Natural killer cell (primary cell): ENCODE data around the gene CHCHD4. TPM values are rescaled to one million over a fixed set of nuclear protein-coding genes. Genes with fewer than 3 reads are reported as not detected.
"Not testable (repeated sequence)": the region's sequence is repeated elsewhere in the genome, so short reads cannot be mapped to it uniquely, and the experiment has no call there.

Experiments used
- ATAC-seq, 3 donors: fragments of 150-1000 bp in 2 of 3; fragments of 200-7000 bp in 1 of 3; cut with Tn5 transposase; 1 replicate in 1 of 3; 2 replicates in 2 of 3; pipeline ENCODE4 v1.10.0; 2021; ENCODE audit warnings: mild to moderate bottlenecking in 2 of 3, moderate library complexity in 2 of 3
- DNase-seq, 2 donors: peaks; one replicate each; pipeline versions ENCODE4 v3.0.0 to v3.0.0-alpha.2; 2013 to 2021; ENCODE audit warnings: mixed read lengths in 1 of 2
- H3K27ac ChIP-seq: one replicate; pipeline ENCODE4 v1.5.1; 2013; ENCODE audit warnings: mild to moderate bottlenecking, low read length
- H3K27me3 ChIP-seq: one replicate; pipeline ENCODE4 v1.6.1; 2013; ENCODE audit warnings: low read length; ENCODE audit not compliant: control insufficient read depth, insufficient read depth
- H3K36me3 ChIP-seq: one replicate; pipeline ENCODE4 v1.6.1; 2013; ENCODE audit warnings: low read length; ENCODE audit not compliant: control insufficient read depth, insufficient read depth
- H3K4me1 ChIP-seq: one replicate; pipeline ENCODE4 v1.6.1; 2013; ENCODE audit warnings: low read length; ENCODE audit not compliant: control insufficient read depth, insufficient read depth
- H3K4me3 ChIP-seq: one replicate; pipeline ENCODE4 v1.5.1; 2013; ENCODE audit warnings: low read length
- H3K9me3 ChIP-seq: one replicate; pipeline ENCODE4 v1.6.1; 2013; ENCODE audit warnings: low read length; ENCODE audit not compliant: control insufficient read depth, insufficient read depth
- H3K27ac Mint-ChIP-seq, 2 donors: one replicate each; pipeline ENCODE4 v1.8.0; 2022; ENCODE audit warnings: mild to moderate bottlenecking in 2 of 2, mixed read lengths in 2 of 2, moderate library complexity in 1 of 2
- H3K27me3 Mint-ChIP-seq, 2 donors: one replicate each; pipeline ENCODE4 v1.8.0; 2022; ENCODE audit warnings: low read depth in 2 of 2, mixed read lengths in 2 of 2
- H3K36me3 Mint-ChIP-seq: one replicate; pipeline ENCODE4 v1.8.0; 2022; ENCODE audit warnings: mixed read lengths
- H3K4me1 Mint-ChIP-seq, 2 donors: one replicate each; pipeline ENCODE4 v1.8.0; 2022; ENCODE audit warnings: mixed read lengths in 2 of 2
- H3K4me3 Mint-ChIP-seq: one replicate; pipeline ENCODE4 v1.8.0; 2022; ENCODE audit warnings: mild to moderate bottlenecking, moderate library complexity, mixed read lengths
- H3K9me3 Mint-ChIP-seq, 2 donors: one replicate each; pipeline ENCODE4 v1.8.0; 2022; ENCODE audit warnings: mixed read lengths in 2 of 2
- WGBS: methylation state at CpG from one replicate; pipeline ENCODE4 v1.1.7; 2013; ENCODE audit warnings: missing lambda C conversion rate; ENCODE audit not compliant: insufficient coverage; 5-methylcytosine and 5-hydroxymethylcytosine counted together
- intact Hi-C: fragments of 100-400 bp; cut with micrococcal nuclease; formaldehyde crosslinking; loops from one replicate; pipeline ENCODE4 v1.14.2; 2022
- total RNA-seq, 4 donors: library from RNA; stranded (reverse); fragments of 120-200 nt in 1 of 4; gene quantifications; one replicate each; pipeline versions ENCODE4 v1.2.3 to v1.2.4, GENCODE V29; 2013 to 2022
- TF ChIP-seq, protein P1 (sequence below): fragments of 200-600 bp; IDR thresholded peaks from one replicate; pipeline ENCODE4 v1.8.0; 2022; ENCODE audit warnings: antibody characterized with exemption

Gene CHCHD4
- total RNA-seq, 3 donors from 2014 or later (not counting 1 experiment from before 2014, with no cell fraction given) = 2.1 to 4.3 (median 3.4) TPM

DNA sequence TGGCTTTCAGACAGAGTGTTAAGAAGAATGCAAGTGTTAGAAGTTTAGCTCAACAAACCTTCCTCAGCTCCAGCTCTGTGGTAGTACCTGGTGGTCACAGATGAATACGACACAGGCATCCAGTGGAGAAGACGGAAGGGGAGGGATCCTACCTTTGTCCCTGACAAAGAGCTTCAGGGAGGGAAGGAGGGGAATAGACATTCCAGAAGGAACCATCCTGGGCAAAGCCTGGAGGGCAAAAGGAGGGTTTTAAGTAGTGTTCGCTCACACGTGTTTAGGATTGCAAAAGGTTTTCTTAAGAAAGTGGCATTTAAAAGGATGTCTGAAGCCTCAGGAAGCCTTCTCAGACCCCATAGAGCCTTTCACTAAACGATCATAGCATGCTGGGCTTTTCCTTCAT, 2.8 kb downstream of the CHCHD4 start:
- ATAC-seq (no peak), DNase-seq (no peak)
- Histone ChIP-seq H3K27ac (no peak overlapping the region), H3K36me3 (peaks cover 8% of the 10 kb centered on the region), H3K9me3 (no peaks in the 10 kb centered on the region), H3K4me1 (peaks cover 26% of the 10 kb centered on the region), H3K4me3 (no peak overlapping the region), H3K27me3 (no peaks in the 10 kb centered on the region)
- no peaks in the 10 kb centered on the region for H3K9me3 Mint-ChIP-seq
- 95% methylated on average over 4 of the region's 5 CpGs for WGBS
- intact Hi-C loops = no loop called here
- H3K4me3 Mint-ChIP-seq = peak overlapping the region; percentile 31
- H3K27ac Mint-ChIP-seq = peak overlapping the region in 1 of 2 donors; percentile 13
- no peaks in the 10 kb centered on the region for H3K27me3 Mint-ChIP-seq
- TF ChIP-seq, protein P1, sequence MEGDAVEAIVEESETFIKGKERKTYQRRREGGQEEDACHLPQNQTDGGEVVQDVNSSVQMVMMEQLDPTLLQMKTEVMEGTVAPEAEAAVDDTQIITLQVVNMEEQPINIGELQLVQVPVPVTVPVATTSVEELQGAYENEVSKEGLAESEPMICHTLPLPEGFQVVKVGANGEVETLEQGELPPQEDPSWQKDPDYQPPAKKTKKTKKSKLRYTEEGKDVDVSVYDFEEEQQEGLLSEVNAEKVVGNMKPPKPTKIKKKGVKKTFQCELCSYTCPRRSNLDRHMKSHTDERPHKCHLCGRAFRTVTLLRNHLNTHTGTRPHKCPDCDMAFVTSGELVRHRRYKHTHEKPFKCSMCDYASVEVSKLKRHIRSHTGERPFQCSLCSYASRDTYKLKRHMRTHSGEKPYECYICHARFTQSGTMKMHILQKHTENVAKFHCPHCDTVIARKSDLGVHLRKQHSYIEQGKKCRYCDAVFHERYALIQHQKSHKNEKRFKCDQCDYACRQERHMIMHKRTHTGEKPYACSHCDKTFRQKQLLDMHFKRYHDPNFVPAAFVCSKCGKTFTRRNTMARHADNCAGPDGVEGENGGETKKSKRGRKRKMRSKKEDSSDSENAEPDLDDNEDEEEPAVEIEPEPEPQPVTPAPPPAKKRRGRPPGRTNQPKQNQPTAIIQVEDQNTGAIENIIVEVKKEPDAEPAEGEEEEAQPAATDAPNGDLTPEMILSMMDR = no peak
- H3K4me1 Mint-ChIP-seq = peaks cover 32 to 33% of the 10 kb centered on the region in 2 donors
- no peaks in the 10 kb centered on the region for H3K36me3 Mint-ChIP-seq

GRCh38 chr3:14120921-14121448, 3.7 kb downstream of the CHCHD4 start:
- H3K4me1 ChIP-seq = peaks cover 17% of the 10 kb centered on the region
- peaks cover 23 to 24% of the 10 kb centered on the region in 2 donors for H3K4me1 Mint-ChIP-seq
- H3K36me3 Mint-ChIP-seq, ATAC-seq, H3K27me3 Mint-ChIP-seq, H3K27ac Mint-ChIP-seq, H3K4me3 Mint-ChIP-seq, intact Hi-C loops, H3K27ac ChIP-seq, H3K9me3 ChIP-seq, H3K27me3 ChIP-seq, DNase-seq, H3K4me3 ChIP-seq, H3K9me3 Mint-ChIP-seq: not testable (repeated sequence)
- H3K36me3 ChIP-seq = peaks cover 11% of the 10 kb centered on the region
- 100% methylated on average over 2 of the region's 2 CpGs for WGBS

- no peak for DNase-seq
- H3K36me3 ChIP-seq = peaks cover 17% of the 10 kb centered on the region
- H3K9me3 ChIP-seq = no peaks in the 10 kb centered on the region
- H3K36me3 Mint-ChIP-seq = no peaks in the 10 kb centered on the region
- H3K27me3 Mint-ChIP-seq = no peaks in the 10 kb centered on the region
- H3K9me3 Mint-ChIP-seq = no peaks in the 10 kb centered on the region
- intact Hi-C loops = no loop called here
- H3K27ac ChIP-seq = no peak overlapping the region
- TF ChIP-seq, protein P1 = no peak
- H3K4me3 ChIP-seq = no peak overlapping the region
- 92% methylated on average over 10 of the region's 11 CpGs for WGBS
- ATAC-seq = no peak
- peak overlapping the region in 1 of 2 donors; percentile 4 for H3K27ac Mint-ChIP-seq
- H3K27me3 ChIP-seq = no peaks in the 10 kb centered on the region
- peaks cover 17 to 18% of the 10 kb centered on the region in 2 donors for H3K4me1 Mint-ChIP-seq
- no peak overlapping the region for H3K4me3 Mint-ChIP-seq
- H3K4me1 ChIP-seq = peaks cover 10% of the 10 kb centered on the region
Measured at GRCh38 chr3:14120111-14120920, 4.4 kb downstream of the CHCHD4 start.

- no peak overlapping the region for H3K27ac Mint-ChIP-seq
- H3K9me3 Mint-ChIP-seq = no peaks in the 10 kb centered on the region
- peaks cover 8% of the 10 kb centered on the region for H3K4me1 ChIP-seq
- H3K36me3 ChIP-seq = peaks cover 24% of the 10 kb centered on the region
- no peaks in the 10 kb centered on the region for H3K27me3 Mint-ChIP-seq
- no peak for DNase-seq
- H3K36me3 Mint-ChIP-seq = peaks cover 5% of the 10 kb centered on the region
- TF ChIP-seq, protein P1 = no peak
- intact Hi-C loops = no loop called here
- H3K9me3 ChIP-seq = no peaks in the 10 kb centered on the region
- no peak overlapping the region for H3K4me3 ChIP-seq
- 87% methylated on average over 1 of the region's 2 CpGs for WGBS
- ATAC-seq = no peak
- peaks cover 14 to 16% of the 10 kb centered on the region in 2 donors for H3K4me1 Mint-ChIP-seq
- no peaks in the 10 kb centered on the region for H3K27me3 ChIP-seq
- H3K4me3 Mint-ChIP-seq = no peak overlapping the region
- H3K27ac ChIP-seq = no peak overlapping the region
Measured at GRCh38 chr3:14119651-14120050, 5.0 kb downstream of the CHCHD4 start.
